GM18507 (cell line): ENCODE measurements around the gene EHD2.
"Not testable (repeated sequence)": the region's sequence is repeated elsewhere in the genome, so short reads cannot be mapped to it uniquely, and the experiment has no call there.

ENCODE experiments used
- DNase-seq: peaks from one replicate; pipeline ENCODE4 v3.0.0; 2011; ENCODE audit warnings: low read depth; ENCODE audit not compliant: insufficient read length; ENCODE audit errors: extremely low spot score
- FAIRE-seq: peaks from 2 replicates; lab custom pipeline; 2011; peaks lifted over from hg19 to GRCh38; lab: Jason Lieb, UNC

EHD2 gene

GRCh38 chr19:47707135-47707925 is 5.9 kb upstream of the EHD2 start:
- peak; percentile 94 for FAIRE-seq
- DNase-seq: peak; percentile 50

- FAIRE-seq (no peak), DNase-seq (no peak)
Measured at GRCh38 chr19:47711652-47712242, 1.5 kb upstream of the EHD2 start.

- no peak for FAIRE-seq
- no peak for DNase-seq
Measured at GRCh38 chr19:47714339-47714738, 1.1 kb downstream of the EHD2 start.

- FAIRE-seq, DNase-seq: not testable (repeated sequence)
Measured at GRCh38 chr19:47714855-47715254, 1.6 kb downstream of the EHD2 start.

GRCh38 chr19:47716270-47716937 is 3.2 kb downstream of the EHD2 start:
- DNase-seq: no peak
- FAIRE-seq: no peak

GRCh38 chr19:47718415-47719046 is 5.3 kb downstream of the EHD2 start:
- not testable (repeated sequence) for FAIRE-seq

GRCh38 chr19:47719047-47719859 is 6.0 kb downstream of the EHD2 start:
- FAIRE-seq (no peak), DNase-seq (no peak)

More at GRCh38 chr19:47718415-47719046, 5.3 kb downstream of the EHD2 start:
- DNase-seq: not testable (repeated sequence)

- FAIRE-seq: no peak
Measured at GRCh38 chr19:47720669-47721422, 7.6 kb downstream of the EHD2 start.

GRCh38 chr19:47723581-47723940 is 10.3 kb downstream of the EHD2 start:
- no peak for FAIRE-seq
- DNase-seq: no peak

More at GRCh38 chr19:47720669-47721422, 7.6 kb downstream of the EHD2 start:
- no peak for DNase-seq

- DNase-seq (no peak), FAIRE-seq (no peak)
Measured at GRCh38 chr19:47725759-47726401, 12.7 kb downstream of the EHD2 start.

- FAIRE-seq (no peak), DNase-seq (no peak)
Measured at GRCh38 chr19:47726467-47726866, 13.2 kb downstream of the EHD2 start.

GRCh38 chr19:47728295-47728694 is 15.1 kb downstream of the EHD2 start:
- DNase-seq, FAIRE-seq: not testable (repeated sequence)

- DNase-seq (no peak), FAIRE-seq (no peak)
Measured at GRCh38 chr19:47729468-47729798, 16.2 kb downstream of the EHD2 start.

- FAIRE-seq (no peak), DNase-seq (no peak)
Measured at GRCh38 chr19:47729799-47730520, 16.7 kb downstream of the EHD2 start.

- FAIRE-seq: no peak
- DNase-seq: no peak
Measured at GRCh38 chr19:47730521-47730889, 17.3 kb downstream of the EHD2 start.

- FAIRE-seq: no peak
- DNase-seq: no peak
Measured at GRCh38 chr19:47730910-47731309, 17.7 kb downstream of the EHD2 start.

- DNase-seq (no peak), FAIRE-seq (no peak)
Measured at GRCh38 chr19:47735131-47735530, 21.9 kb downstream of the EHD2 start.
